Measurements from ENCODE around the gene JAZF1. TPM values are rescaled to one million over a fixed set of nuclear protein-coding genes. Genes with fewer than 3 reads are reported as not detected.
A peak's percentile ranks its signal among the peaks of the same experiment; 100 is the strongest.

Gene JAZF1
- total and polyA plus RNA-seq, 7 donors, result 2.3 to 10.6 (median 5.3) TPM

- no peaks in the 10 kb centered on the region for H3K9me3 ChIP-seq
- no peak overlapping the region for H3K4me3 ChIP-seq
- H3K27ac ChIP-seq, result peak overlapping the region; percentile 72
- no peaks in the 10 kb centered on the region for H3K27me3 ChIP-seq (ENCODE audit: insufficient read depth in 3 of 3, low read length in 2 of 3)
- ATAC-seq, result no peak
- intact Hi-C loops (cut with DNase I), result loop anchor here in 1 of 2 donors (5.0 kb wide), 1 partner anchor 71 kb away; no protein-coding TSS in a partner anchor
- DNase-seq, result no peak
- no peaks in the 10 kb centered on the region for H3K36me3 ChIP-seq (ENCODE audit: insufficient read depth in 1 of 2, low read depth in 1 of 2)
- WGBS, 3 donors, result 74 to 84% (median 77%) methylated on average over 1 of the region's 1 CpG
- TF ChIP-seq CTCF (IDR thresholded peaks at IDR 0.05), result no peak
- peaks cover 20% of the 10 kb centered on the region for H3K4me1 ChIP-seq
Measured at GRCh38 chr7:28177836-28178235, 2.8 kb downstream of the JAZF1 start.

- Histone ChIP-seq H3K27ac (peak overlapping the region; percentile 52), H3K27me3 (ENCODE audit: insufficient read depth in 3 of 3, low read length in 2 of 3) (no peaks in the 10 kb centered on the region), H3K4me3 (no peak overlapping the region), H3K4me1 (peaks cover 20% of the 10 kb centered on the region), H3K36me3 (ENCODE audit: insufficient read depth in 1 of 2, low read depth in 1 of 2) (no peaks in the 10 kb centered on the region), H3K9me3 (no peaks in the 10 kb centered on the region)
- ATAC-seq (no peak), DNase-seq (no peak)
- no peak for TF ChIP-seq CTCF (IDR thresholded peaks at IDR 0.05)
- WGBS, 3 donors, result 37 to 50% (median 47%) methylated on average over 2 of the region's 2 CpGs
- intact Hi-C loops (cut with DNase I), result loop anchor here in 1 of 2 donors (5.0 kb wide), 1 partner anchor 69 kb away; no protein-coding TSS in a partner anchor
Measured at GRCh38 chr7:28176645-28177044, 4.0 kb downstream of the JAZF1 start.

GRCh38 chr7:28176174-28176573 is 4.4 kb downstream of the JAZF1 start:
- H3K36me3 ChIP-seq (ENCODE audit: insufficient read depth in 1 of 2, low read depth in 1 of 2), result no peaks in the 10 kb centered on the region
- peak overlapping the region; percentile 52 for H3K27ac ChIP-seq
- H3K9me3 ChIP-seq, result no peaks in the 10 kb centered on the region
- H3K27me3 ChIP-seq (ENCODE audit: insufficient read depth in 3 of 3, low read length in 2 of 3), result no peaks in the 10 kb centered on the region
- H3K4me3 ChIP-seq, result no peak overlapping the region
- no peak for DNase-seq
- WGBS, 3 donors, result 71 to 89% (median 82%) methylated on average over 4 of the region's 4 CpGs
- ATAC-seq, result no peak
- peaks cover 20% of the 10 kb centered on the region for H3K4me1 ChIP-seq
- intact Hi-C loops (cut with DNase I), result loop anchor here in 1 of 2 donors (5.0 kb wide), 1 partner anchor 69 kb away; no protein-coding TSS in a partner anchor
- no peak for TF ChIP-seq CTCF (IDR thresholded peaks at IDR 0.05)

- H3K36me3 ChIP-seq (ENCODE audit: insufficient read depth in 1 of 2, low read depth in 1 of 2), result no peaks in the 10 kb centered on the region
- DNase-seq (no peak), ATAC-seq (no peak)
- 75 to 87% (median 85%) methylated on average over 7 to 8 of the region's 8 CpGs for WGBS, 3 donors
- H3K27me3 ChIP-seq (ENCODE audit: insufficient read depth in 3 of 3, low read length in 2 of 3), result no peaks in the 10 kb centered on the region
- no peak overlapping the region for H3K4me3 ChIP-seq
- intact Hi-C loops (cut with DNase I), result loop anchor here in 1 of 2 donors (5.0 kb wide), 1 partner anchor 68 kb away; no protein-coding TSS in a partner anchor
- no peaks in the 10 kb centered on the region for H3K9me3 ChIP-seq
- peak overlapping the region; percentile 52 for H3K27ac ChIP-seq
- TF ChIP-seq CTCF (IDR thresholded peaks at IDR 0.05), result no peak
- H3K4me1 ChIP-seq, result peaks cover 20% of the 10 kb centered on the region
Measured at GRCh38 chr7:28174901-28175661, 5.5 kb downstream of the JAZF1 start.

All from psoas muscle (tissue), 8 donors.